Motor neuron (in vitro differentiated cells): ENCODE results near the gene CLEC3B. TPM values are rescaled to one million over a fixed set of nuclear protein-coding genes. Genes with fewer than 3 reads are reported as not detected.

Source experiments
- ATAC-seq, 8 experiments: fragments of 200-7000 bp; cut with Tn5 transposase; replicated peaks in 6 of 8; 2 replicates each; pipeline ENCODE4 v1.8.0; 2021; ENCODE audit warnings: mild to moderate bottlenecking in 8 of 8, moderate library complexity in 8 of 8
- H3K27ac ChIP-seq, 2 donors: fragments of 250-450 bp; sonication (Bioruptor Pico); 2 replicates each; pipeline ENCODE4 v1.9.0; 2021; ENCODE audit warnings: antibody characterized with exemption in 2 of 2, mild to moderate bottlenecking in 2 of 2, moderate library complexity in 1 of 2
- H3K4me1 ChIP-seq, 2 donors: fragments of 250-450 bp; sonication (Bioruptor Pico); replicated peaks in 1 of 2; 2 replicates each; pipeline ENCODE4 v1.6.1; 2021; ENCODE audit warnings: antibody characterized with exemption in 2 of 2, mild to moderate bottlenecking in 2 of 2, moderate library complexity in 1 of 2
- H3K4me3 ChIP-seq, 5 donors: fragments of 250-450 bp; sonication (Bioruptor Pico); 2 replicates each; pipeline ENCODE4 v1.9.0; 2021; ENCODE audit warnings: antibody characterized with exemption in 5 of 5, mild to moderate bottlenecking in 5 of 5, moderate library complexity in 4 of 5
- WGBS, 10 experiments: fragments of 450-650 bp; shearing (Covaris generic); methylation state at CpG; one replicate each; pipeline ENCODE4 v1.0.0; 2022; 5-methylcytosine and 5-hydroxymethylcytosine counted together
- in situ Hi-C, 9 experiments: fragments of 400-800 bp; cut with MboI; loops; one replicate each; pipeline ENCODE4 v1.15.0; 2021; ENCODE audit warnings: low sequenced_read_pairs in 9 of 9, low pct_unique_long_range_greater_than_20kb in 2 of 9; ENCODE audit not compliant: unreplicated experiment in 9 of 9
- total RNA-seq, 8 experiments: library from RNA; unstranded; fragments of 300-600 nt; gene quantifications; 2 replicates each; pipeline versions ENCODE4 v1.2.3 to v1.2.4, GENCODE V29; 2022

CLEC3B gene
- total RNA-seq, 8 experiments from 2014 or later, result 0.33 to 107 (median 1.2) TPM; not detected in 2

DNA sequence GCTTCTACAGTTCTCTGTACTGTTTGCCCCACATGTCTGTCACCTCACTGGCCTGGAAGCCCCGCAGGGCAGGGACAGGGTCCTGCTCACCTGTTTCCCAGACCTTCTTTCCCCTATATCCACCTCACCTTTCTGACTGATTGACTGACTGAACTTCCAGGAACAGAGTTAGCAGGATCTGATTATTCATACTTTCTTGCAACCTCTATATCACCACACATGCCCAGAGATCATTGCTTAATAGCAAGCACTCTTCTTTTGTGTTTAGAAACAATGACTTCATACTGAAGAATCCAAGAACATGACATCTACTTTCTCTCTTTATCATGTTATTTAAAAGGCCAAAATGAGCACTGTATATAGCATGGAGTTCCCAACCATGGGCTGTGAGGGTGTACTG, 18.0 kb upstream of the CLEC3B start:
- 100% methylated on average over 1 of the region's 1 CpG; no CpG with 5 or more reads in 6 of the 10 experiments for WGBS, 10 experiments
- Histone ChIP-seq H3K27ac (no peak overlapping the region), H3K4me3 (no peak overlapping the region), H3K4me1 (no peaks in the 10 kb centered on the region)
- in situ Hi-C loops, result no loop called here
- ATAC-seq, result no peak

DNA sequence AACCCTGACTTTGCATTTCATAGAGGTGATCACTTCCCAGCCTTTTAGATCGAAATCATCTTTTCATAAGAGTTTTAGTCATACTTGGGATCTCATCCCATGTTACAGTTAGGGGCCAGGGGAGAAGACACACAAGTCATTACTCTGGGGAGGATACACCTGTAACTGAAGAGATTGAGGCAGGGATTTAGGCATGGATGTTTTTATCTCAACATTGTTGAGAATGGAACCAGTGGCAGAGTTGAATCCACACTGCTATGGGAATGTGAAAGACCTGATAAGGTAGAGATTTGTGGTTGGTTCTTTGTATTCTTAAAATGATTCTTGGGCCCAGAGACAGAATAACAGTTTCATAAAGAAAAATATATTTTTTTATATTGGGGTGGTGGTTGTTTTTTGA, 16.2 kb upstream of the CLEC3B start:
- H3K27ac ChIP-seq, result no peak overlapping the region
- in situ Hi-C loops, result no loop called here
- no peak for ATAC-seq
- no peaks in the 10 kb centered on the region for H3K4me1 ChIP-seq
- H3K4me3 ChIP-seq, result no peak overlapping the region
- WGBS, 10 experiments, result 67 to 100% (median 100%) methylated on average over 1 of the region's 1 CpG; no CpG with 5 or more reads in 4 of the 10 experiments

DNA sequence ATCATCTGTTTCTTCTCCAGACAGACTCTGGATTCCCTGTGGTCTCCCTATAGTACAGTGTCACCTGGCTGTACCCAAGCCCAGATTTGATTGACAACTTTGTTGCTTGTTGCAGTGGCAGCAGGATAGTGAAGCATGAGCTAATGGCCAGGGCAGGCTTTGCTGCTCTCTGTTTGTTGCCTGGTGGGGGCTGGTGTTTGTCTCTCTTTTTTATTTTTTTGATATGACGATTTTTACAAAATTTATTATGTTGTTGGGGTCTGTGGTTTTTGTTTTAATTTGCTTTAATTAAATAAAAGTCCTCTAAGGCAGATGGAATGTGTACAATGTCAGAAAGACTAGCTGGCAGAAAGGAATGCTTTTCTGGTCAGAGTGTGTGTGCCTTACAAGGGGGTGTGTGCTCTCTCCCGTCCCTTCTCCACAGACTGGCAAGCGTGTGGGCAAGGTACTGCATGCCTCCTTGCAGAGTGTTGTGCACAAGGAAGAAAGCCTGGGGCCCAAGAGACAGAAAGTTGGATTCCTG, 15.2 kb upstream of the CLEC3B start:
- WGBS, 10 experiments, result 0 to 100% (median 69%) methylated on average over 1 to 3 of the region's 3 CpGs; no CpG with 5 or more reads in 1 of the 10 experiments
- in situ Hi-C loops, result no loop called here
- H3K4me3 ChIP-seq, result no peak overlapping the region
- H3K27ac ChIP-seq, result no peak overlapping the region
- H3K4me1 ChIP-seq, result no peaks in the 10 kb centered on the region
- ATAC-seq, result peak in 3 of 8 experiments; percentile 3 to 21 (median 10)

DNA sequence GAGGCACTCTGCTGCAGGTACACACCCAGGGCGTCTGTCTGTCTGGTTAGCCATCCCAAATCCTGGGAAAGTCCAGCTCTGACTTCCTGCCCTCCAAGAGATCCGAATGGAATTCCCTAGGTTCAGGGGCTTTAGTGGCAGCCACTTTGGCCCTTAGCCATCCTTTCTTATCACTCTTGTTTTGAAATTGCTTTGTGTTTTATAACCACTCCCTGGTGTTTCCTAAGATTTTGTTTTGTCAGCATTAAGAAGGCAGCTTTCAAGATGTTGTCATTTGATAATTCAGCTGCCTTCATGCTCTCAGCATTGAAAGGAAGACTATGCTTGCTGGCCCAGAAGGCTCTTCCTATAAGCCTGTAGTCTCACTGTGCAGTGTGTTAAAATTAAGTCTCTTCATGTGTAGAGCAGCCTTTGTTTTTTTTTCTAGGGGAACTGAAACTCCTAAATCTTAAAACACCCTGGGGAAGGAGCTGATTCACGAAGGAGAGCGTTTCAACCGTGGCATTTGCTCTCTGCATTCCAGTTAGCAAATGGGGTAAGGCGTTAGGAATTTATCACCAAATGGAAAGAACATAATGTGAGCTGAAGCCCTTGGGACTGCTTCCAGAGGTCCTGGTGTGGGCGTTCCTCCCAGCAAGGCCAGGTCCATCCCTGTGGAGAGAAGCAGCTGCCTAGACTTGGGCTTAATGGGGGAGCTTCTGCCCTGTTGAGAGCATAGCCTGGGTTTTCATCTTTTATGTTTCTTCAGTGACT, 14.2 kb upstream of the CLEC3B start:
- WGBS, 10 experiments, result 0 to 98% (median 33%) methylated on average over 1 to 6 of the region's 7 CpGs; no CpG with 5 or more reads in 2 of the 10 experiments
- no peaks in the 10 kb centered on the region for H3K4me1 ChIP-seq
- in situ Hi-C loops, result no loop called here
- H3K27ac ChIP-seq, result no peak overlapping the region
- peak in 3 of 8 experiments; percentile 78 to 89 (median 87) for ATAC-seq
- no peak overlapping the region for H3K4me3 ChIP-seq

DNA sequence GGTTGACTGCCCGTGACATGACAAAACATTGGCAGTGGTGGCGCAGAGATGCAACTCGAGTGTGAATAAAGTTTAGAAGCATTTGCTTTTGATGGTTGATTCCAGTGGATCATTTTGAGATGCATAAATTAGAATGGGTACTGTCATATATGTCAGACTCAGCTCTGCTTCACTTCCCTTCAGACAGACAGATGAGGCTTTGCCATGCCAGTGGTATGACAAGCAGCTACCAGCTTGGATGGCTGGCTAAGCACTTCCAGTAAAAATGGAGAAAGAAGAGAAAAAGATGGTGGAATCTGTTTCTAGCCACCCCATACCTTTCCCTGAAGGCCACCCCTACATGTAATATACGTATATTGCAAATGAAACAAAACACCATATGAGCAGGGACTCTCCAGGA, 13.5 kb upstream of the CLEC3B start:
- Histone ChIP-seq H3K27ac (no peak overlapping the region), H3K4me1 (no peaks in the 10 kb centered on the region), H3K4me3 (no peak overlapping the region)
- no peak for ATAC-seq
- in situ Hi-C loops, result no loop called here
- 50 to 100% (median 97%) methylated on average over 1 to 3 of the region's 4 CpGs; no CpG with 5 or more reads in 2 of the 10 experiments for WGBS, 10 experiments

DNA sequence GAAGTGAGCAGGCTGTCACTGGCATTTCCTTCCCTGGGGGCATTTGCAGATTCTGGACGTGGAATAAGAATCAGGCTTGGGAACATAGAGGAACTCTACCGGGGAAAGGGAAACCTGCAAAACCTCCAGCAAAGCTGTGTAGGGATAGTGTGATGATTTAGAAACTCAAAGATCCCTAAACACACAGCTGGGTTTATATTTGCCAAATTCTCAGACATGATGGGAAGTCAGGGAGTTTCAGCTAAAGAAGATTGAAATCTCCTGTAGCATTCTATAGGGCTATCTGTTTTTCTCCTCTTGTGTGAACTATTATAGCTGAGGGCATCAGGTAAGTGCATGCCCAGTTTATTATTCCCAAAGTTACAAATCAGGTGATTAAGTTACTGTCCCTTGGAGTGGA, 9.2 kb upstream of the CLEC3B start:
- no peaks in the 10 kb centered on the region for H3K4me1 ChIP-seq
- in situ Hi-C loops, result no loop called here
- ATAC-seq, result no peak
- no peak overlapping the region for H3K4me3 ChIP-seq
- WGBS, 10 experiments, result 29 to 100% (median 60%) methylated on average over 1 to 2 of the region's 2 CpGs; no CpG with 5 or more reads in 3 of the 10 experiments
- H3K27ac ChIP-seq, result no peak overlapping the region

DNA sequence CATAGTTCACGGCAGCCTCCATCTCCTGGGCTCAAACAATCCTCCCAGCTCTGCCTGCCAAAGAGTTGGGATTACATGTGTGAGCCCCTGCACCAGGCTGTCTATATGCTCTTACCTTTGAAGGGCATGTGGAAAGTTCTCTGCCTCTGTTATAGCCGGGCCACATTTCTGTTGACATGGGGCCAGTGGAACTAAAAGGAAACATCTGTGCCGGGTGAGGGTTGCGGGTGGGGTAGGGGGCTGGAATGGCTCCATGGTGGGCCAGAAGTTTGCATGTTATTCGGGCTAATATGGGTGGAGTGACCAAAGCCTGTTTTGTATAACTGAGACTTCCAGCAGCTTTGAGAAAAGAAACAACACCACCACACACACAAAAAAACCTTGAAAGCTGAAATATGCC, 8.3 kb upstream of the CLEC3B start:
- in situ Hi-C loops, result no loop called here
- WGBS, 10 experiments, result 0 to 100% (median 76%) methylated on average over 1 to 4 of the region's 5 CpGs; no CpG with 5 or more reads in 5 of the 10 experiments

DNA sequence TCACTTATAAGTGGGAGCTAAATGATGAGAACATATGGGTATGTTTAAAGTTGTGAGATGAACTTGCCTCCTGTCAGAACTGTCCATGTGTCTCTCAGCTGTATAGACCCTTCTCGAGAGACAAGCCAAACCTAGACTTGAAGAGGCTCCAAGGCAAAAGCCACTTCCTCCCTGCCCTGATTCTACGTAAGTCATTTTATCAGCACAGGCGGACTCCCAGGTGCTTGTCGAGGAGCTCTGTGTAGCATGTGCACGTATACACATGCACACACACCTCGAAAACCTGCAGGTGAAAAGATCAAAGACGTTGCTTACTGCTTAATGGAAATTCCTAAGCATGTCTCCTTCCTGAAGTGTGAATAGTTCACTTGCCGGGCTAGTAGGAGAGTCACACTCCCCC, 5.6 kb upstream of the CLEC3B start:
- WGBS, 10 experiments, result 60 to 100% (median 87%) methylated on average over 1 to 7 of the region's 8 CpGs; no CpG with 5 or more reads in 4 of the 10 experiments
- H3K4me3 ChIP-seq, result no peak overlapping the region
- in situ Hi-C loops, result no loop called here
- H3K4me1 ChIP-seq, result no peaks in the 10 kb centered on the region
- ATAC-seq, result no peak
- no peak overlapping the region for H3K27ac ChIP-seq

More for the DNA sequence above, 8.3 kb upstream of the CLEC3B start:
- Histone ChIP-seq H3K4me3 (no peak overlapping the region), H3K27ac (no peak overlapping the region), H3K4me1 (no peaks in the 10 kb centered on the region)
- ATAC-seq, result peak in 1 of 8 experiments; percentile 1

DNA sequence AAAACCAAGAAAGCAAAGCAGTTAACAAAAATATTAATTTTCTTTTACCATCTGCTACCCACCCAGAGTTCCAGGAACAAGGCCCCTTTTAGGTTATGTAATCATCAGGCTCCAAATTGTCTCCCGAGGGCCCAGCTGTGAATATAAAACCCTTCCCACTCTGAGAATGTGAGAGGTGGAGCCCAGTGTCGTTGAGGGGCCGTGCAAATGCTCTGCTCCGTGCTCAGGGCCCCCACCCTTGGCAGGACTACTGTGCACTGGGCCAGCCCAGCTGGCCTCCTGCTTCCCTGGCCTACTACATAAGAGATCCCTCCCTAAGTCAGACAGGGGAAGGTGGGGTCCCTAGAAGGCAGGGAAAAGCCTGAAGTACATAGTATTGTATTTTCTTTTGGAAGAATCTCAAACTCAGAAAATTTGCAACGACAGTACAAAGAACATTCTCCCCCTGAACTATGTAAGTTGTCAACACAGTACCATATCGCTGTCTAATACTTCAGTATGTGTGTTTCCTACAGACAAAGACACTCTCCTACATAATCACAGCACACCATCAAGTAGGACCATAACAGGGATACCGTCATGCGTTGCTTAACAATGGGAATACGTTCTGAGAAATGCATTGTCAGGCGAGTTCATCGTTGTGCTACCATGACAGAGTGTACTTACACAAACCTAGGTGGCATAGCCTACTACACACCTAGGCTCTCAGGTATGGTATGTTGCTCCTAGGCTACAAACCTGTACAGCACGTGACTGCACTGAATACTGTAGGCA, 4.4 kb upstream of the CLEC3B start:
- 6 to 80% (median 62%) methylated on average over 1 to 11 of the region's 12 CpGs; no CpG with 5 or more reads in 2 of the 10 experiments for WGBS, 10 experiments
- peak; percentile 31 to 96 (median 58) for ATAC-seq
- Histone ChIP-seq H3K4me3 (no peak overlapping the region), H3K4me1 (peaks cover 0 to under 1% of the 10 kb centered on the region in 2 donors), H3K27ac (no peak overlapping the region)
- in situ Hi-C loops, result no loop called here

DNA sequence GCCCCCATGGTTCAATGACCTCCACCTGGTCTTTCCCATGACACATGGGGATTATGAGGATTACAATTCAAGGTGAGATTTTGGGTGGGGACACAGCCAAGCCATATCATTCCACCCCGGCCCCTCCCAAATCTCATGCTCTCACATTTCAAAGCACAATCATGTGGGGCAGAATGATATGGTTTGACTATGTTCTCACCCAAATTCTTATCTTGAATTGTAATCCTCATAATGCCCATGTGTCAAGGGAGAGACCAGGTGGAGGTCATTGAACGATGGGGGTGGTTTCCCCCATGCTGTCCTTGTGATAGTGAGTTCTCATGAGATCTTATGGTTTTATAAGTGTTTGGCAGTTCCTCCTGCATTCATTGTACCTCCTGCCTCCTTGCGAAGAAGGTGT, 2.4 kb upstream of the CLEC3B start:
- WGBS, 10 experiments, result 63 to 100% (median 85%) methylated on average over 1 to 2 of the region's 3 CpGs; no CpG with 5 or more reads in 1 of the 10 experiments
- Histone ChIP-seq H3K4me3 (no peak overlapping the region), H3K4me1 (peaks cover 0 to 7% of the 10 kb centered on the region in 2 donors), H3K27ac (no peak overlapping the region)
- ATAC-seq, result no peak
- in situ Hi-C loops, result no loop called here

DNA sequence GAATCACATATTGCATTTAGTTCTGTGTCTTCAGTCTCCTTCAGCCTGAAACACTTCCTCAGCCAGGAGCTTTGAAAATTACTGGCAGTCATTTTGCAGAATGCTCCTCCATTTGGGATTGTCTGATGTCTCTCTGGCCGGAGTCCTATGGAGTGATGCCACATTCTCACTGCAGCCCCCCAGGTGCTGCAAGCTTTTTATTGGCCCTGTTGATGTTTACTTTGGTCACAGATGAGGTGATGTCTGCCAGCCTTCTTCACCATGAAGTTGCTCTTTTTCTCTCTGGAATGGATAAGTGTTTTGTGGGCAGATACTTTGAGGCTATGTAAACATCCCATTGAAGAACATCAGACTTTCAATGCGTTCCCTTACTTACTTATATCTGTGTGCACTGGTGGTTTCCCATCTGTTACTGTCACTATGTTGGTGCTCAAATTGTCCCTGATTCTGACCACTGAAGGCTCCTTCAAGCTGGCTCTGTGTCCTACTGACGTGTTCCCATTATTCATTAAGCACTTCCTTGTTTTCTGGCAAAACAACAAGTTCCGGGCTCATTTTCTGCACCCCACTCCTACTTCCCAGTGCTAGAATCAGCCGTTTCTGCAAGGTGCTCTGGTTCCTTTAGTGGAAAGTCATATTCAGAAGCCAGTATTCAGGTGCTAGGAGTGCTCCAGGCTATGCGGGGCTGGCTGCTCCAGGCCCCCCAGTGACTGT, 1.4 kb upstream of the CLEC3B start:
- in situ Hi-C loops, result loop anchor here in 6 of 9 experiments (25.0 kb wide), 5 partner anchors 188 to 1063 kb away; partner anchors contain the start of gene CXCR6 (in 1 of the 6)
- WGBS, 10 experiments, result 0 to 100% (median 93%) methylated on average over 1 to 5 of the region's 6 CpGs
- ATAC-seq, result no peak
- Histone ChIP-seq H3K4me1 (peaks cover 0 to 7% of the 10 kb centered on the region in 2 donors), H3K4me3 (no peak overlapping the region), H3K27ac (no peak overlapping the region)

DNA sequence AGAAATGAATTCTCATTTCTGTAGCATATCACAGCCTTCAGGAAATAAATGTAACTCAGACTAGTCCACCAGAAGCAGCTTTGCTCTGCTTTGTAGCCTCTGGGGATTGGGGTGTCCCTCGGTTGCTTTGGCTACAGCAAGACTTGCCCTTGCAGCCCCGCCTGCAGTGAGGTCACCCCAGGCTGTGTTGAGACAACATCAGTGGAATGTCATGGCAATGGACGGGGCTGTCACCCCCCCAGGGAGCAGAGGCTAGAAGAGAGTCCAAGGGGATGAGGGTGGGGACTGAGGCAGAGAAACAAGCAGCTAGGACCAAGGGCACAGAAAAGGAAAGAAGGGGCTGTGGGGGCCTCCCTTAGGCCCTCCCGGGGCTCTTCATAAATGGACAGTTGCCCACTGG, 854 bp downstream of the CLEC3B start:
- peaks cover 0 to 7% of the 10 kb centered on the region in 2 donors for H3K4me1 ChIP-seq
- ATAC-seq, result peak; percentile 40 to 82 (median 62)
- H3K27ac ChIP-seq, result no peak overlapping the region
- in situ Hi-C loops, result loop anchor here in 6 of 9 experiments (25.0 kb wide), 5 partner anchors 185 to 1060 kb away; partner anchors contain the start of gene CXCR6 (in 1 of the 6)
- H3K4me3 ChIP-seq, result no peak overlapping the region
- WGBS, 10 experiments, result 0 to 57% (median 20%) methylated on average over 1 to 4 of the region's 4 CpGs; no CpG with 5 or more reads in 5 of the 10 experiments
